ENCODE data around the gene WDR37.

The WDR37 gene

GRCh38 chr10:1101946-1102345 lies 45.8 kb downstream of the WDR37 start:
- Histone ChIP-seq H4K20me1 (ENCODE audit: insufficient read depth, low read length) (no peaks in the 10 kb centered on the region), H2AFZ (ENCODE audit: low read length) (no peak overlapping the region), H3K27ac (ENCODE audit: low read depth, low read length, poor library complexity, severe bottlenecking) (no peak overlapping the region), H3K79me2 (ENCODE audit: insufficient read depth, low read length) (no peaks in the 10 kb centered on the region), H3K4me3 (ENCODE audit: low read depth, low read length, poor library complexity, severe bottlenecking) (no peak overlapping the region), H3K9me3 (ENCODE audit: low read length) (no peaks in the 10 kb centered on the region), H3K9me2 (ENCODE audit: low read depth, low read length) (no peaks in the 10 kb centered on the region), H3K36me3 (ENCODE audit: insufficient read depth, low read length) (peaks cover 73% of the 10 kb centered on the region), H3F3A (ENCODE audit: insufficient read depth, low read length) (no peaks in the 10 kb centered on the region), H3K4me1 (ENCODE audit: insufficient read depth, low read length, severe bottlenecking) (peaks cover 12% of the 10 kb centered on the region), H3K9ac (ENCODE audit: low read length) (no peak overlapping the region), H3K4me2 (ENCODE audit: low read length) (no peak overlapping the region), H3K27me3 (ENCODE audit: insufficient read depth, low read length) (no peaks in the 10 kb centered on the region)
- TF ChIP-seq EZH2 (IDR thresholded peaks at IDR 0.05; ENCODE audit: borderline replicate concordance, low read length) (no peak), CTCF (IDR thresholded peaks at IDR 0.05; ENCODE audit: low read length) (no peak)

- no peaks in the 10 kb centered on the region for H3K9me2 ChIP-seq (ENCODE audit: low read depth, low read length)
- no peak overlapping the region for H3K27ac ChIP-seq (ENCODE audit: low read depth, low read length, poor library complexity, severe bottlenecking)
- H3K4me3 ChIP-seq (ENCODE audit: low read depth, low read length, poor library complexity, severe bottlenecking) = no peak overlapping the region
- H3K4me1 ChIP-seq (ENCODE audit: insufficient read depth, low read length, severe bottlenecking) = peaks cover 12% of the 10 kb centered on the region
- TF ChIP-seq EZH2 (IDR thresholded peaks at IDR 0.05; ENCODE audit: borderline replicate concordance, low read length) (no peak), CTCF (IDR thresholded peaks at IDR 0.05; ENCODE audit: low read length) (no peak)
- no peaks in the 10 kb centered on the region for H3K79me2 ChIP-seq (ENCODE audit: insufficient read depth, low read length)
- no peak overlapping the region for H2AFZ ChIP-seq (ENCODE audit: low read length)
- no peak overlapping the region for H3K9ac ChIP-seq (ENCODE audit: low read length)
- H3F3A ChIP-seq (ENCODE audit: insufficient read depth, low read length) = no peaks in the 10 kb centered on the region
- H3K9me3 ChIP-seq (ENCODE audit: low read length) = no peaks in the 10 kb centered on the region
- H3K36me3 ChIP-seq (ENCODE audit: insufficient read depth, low read length) = peaks cover 72% of the 10 kb centered on the region
- no peaks in the 10 kb centered on the region for H3K27me3 ChIP-seq (ENCODE audit: insufficient read depth, low read length)
- H4K20me1 ChIP-seq (ENCODE audit: insufficient read depth, low read length) = no peaks in the 10 kb centered on the region
- no peak overlapping the region for H3K4me2 ChIP-seq (ENCODE audit: low read length)
Observed at GRCh38 chr10:1102416-1102815, 46.2 kb downstream of the WDR37 start.

- no peak overlapping the region for H3K27ac ChIP-seq (ENCODE audit: low read depth, low read length, poor library complexity, severe bottlenecking)
- no peak overlapping the region for H3K9ac ChIP-seq (ENCODE audit: low read length)
- H2AFZ ChIP-seq (ENCODE audit: low read length) = no peak overlapping the region
- no peak for TF ChIP-seq CTCF (IDR thresholded peaks at IDR 0.05; ENCODE audit: low read length)
- no peak for TF ChIP-seq EZH2 (IDR thresholded peaks at IDR 0.05; ENCODE audit: borderline replicate concordance, low read length)
- H3F3A ChIP-seq (ENCODE audit: insufficient read depth, low read length) = no peaks in the 10 kb centered on the region
- H3K36me3 ChIP-seq (ENCODE audit: insufficient read depth, low read length) = peaks cover 72% of the 10 kb centered on the region
- H3K27me3 ChIP-seq (ENCODE audit: insufficient read depth, low read length) = no peaks in the 10 kb centered on the region
- H3K4me2 ChIP-seq (ENCODE audit: low read length) = no peak overlapping the region
- no peaks in the 10 kb centered on the region for H3K79me2 ChIP-seq (ENCODE audit: insufficient read depth, low read length)
- H3K4me1 ChIP-seq (ENCODE audit: insufficient read depth, low read length, severe bottlenecking) = peaks cover 12% of the 10 kb centered on the region
- no peaks in the 10 kb centered on the region for H3K9me3 ChIP-seq (ENCODE audit: low read length)
- H4K20me1 ChIP-seq (ENCODE audit: insufficient read depth, low read length) = no peaks in the 10 kb centered on the region
- H3K9me2 ChIP-seq (ENCODE audit: low read depth, low read length) = no peaks in the 10 kb centered on the region
- H3K4me3 ChIP-seq (ENCODE audit: low read depth, low read length, poor library complexity, severe bottlenecking) = no peak overlapping the region
Observed at GRCh38 chr10:1102831-1103230, 46.6 kb downstream of the WDR37 start.

All from OCI-LY1 (cell line).